ENCODE data around the gene OSBPL6. TPM values are rescaled to one million over a fixed set of nuclear protein-coding genes. Genes with fewer than 3 reads are reported as not detected.

Gene OSBPL6
- total and polyA plus RNA-seq, 4 experiments from 2014 or later = 0.14 to 0.49 (median 0.34) TPM

DNA sequence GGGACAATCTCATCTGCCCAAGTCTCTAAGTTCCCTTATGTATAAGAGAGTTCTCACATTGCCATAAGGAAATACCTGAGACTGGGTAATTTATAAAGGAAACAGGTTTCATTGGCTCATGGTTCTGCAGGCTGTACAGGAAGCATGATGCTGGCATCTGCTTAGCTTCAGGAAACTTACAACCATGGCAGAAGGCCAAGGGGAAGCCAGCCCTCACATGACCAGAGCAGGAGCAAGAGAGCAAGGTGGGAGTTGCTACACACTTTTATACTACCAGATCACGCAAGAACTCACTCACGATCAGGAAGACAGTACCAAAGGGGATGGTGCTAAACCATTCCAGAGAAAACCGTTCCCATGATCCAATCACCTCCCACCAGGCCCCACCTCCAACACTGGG is 182.7 kb downstream of the OSBPL6 start:
- ChIA-PET CTCF (ENCODE audit: partially characterized antibody) (no interaction called here), POLR2A (ENCODE audit: partially characterized antibody) (no interaction called here)
- DNase-seq = no peak
- H3K4me3 ChIP-seq (ENCODE audit: low read length in 2 of 2) = no peak overlapping the region
- H3K4me1 ChIP-seq (ENCODE audit: insufficient read depth, low read length) = no peaks in the 10 kb centered on the region
- peaks cover 18 to 19% of the 10 kb centered on the region in 2 donors for H3K27me3 Mint-ChIP-seq
- no peaks in the 10 kb centered on the region for H3K36me3 Mint-ChIP-seq
- no peak overlapping the region for H3K27ac ChIP-seq (ENCODE audit: low read depth, low read length)
- no peaks in the 10 kb centered on the region for H3K36me3 ChIP-seq (ENCODE audit: insufficient read depth, low read length)
- H3K9me3 ChIP-seq (ENCODE audit: control insufficient read depth in 1 of 2, low read length in 2 of 2) = no peaks in the 10 kb centered on the region
- H3K27me3 ChIP-seq (ENCODE audit: insufficient read depth, low read length) = no peaks in the 10 kb centered on the region
- H3K9me3 Mint-ChIP-seq = no peaks in the 10 kb centered on the region
- intact Hi-C loops (cut with micrococcal nuclease) = no loop called here
- no peak overlapping the region for H3K27ac Mint-ChIP-seq
- no peaks in the 10 kb centered on the region for H3K4me1 Mint-ChIP-seq
- no peak overlapping the region for H3K4me3 Mint-ChIP-seq

DNA sequence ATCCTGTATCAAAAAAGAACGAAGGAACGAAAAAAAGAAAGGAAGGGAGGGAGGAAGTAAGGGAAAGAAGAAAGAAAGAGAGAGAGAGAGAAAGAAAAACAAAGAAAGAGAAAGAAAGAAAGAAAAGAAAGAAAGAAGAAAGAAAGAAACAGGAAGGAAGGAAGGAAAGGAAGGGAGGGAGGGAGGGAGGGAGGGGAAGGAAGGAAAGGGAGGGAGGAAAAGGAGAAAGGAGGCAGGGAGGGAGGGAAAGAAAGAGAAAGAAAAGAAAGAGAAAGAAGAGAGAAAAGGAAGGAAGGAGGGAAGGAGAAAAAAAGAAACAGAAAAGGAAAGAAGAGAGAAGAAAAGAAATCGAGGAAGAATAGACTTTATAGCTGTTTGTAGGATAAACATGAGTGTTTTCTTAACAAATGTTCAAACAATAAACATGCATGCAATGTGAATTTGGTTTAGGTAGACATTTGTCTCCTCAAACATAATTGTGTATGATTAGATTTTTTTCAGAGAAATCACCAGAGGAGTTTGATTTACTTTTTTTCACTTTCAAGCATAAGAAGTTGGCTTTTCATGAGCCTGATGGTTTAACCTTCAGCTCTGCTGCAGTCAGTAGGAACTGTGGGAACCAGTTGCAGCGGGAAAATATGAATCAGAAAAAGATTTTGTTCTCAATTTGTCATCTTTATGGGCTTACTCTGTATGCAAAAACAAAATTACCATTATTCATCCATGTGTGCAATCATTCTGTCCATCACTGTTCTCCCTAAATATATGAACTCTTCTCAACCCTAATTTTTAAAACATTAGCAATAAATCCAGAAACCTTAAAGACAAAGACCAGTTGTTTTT is 185.1 kb downstream of the OSBPL6 start:
- Histone ChIP-seq H3K27me3 (ENCODE audit: insufficient read depth, low read length) (no peaks in the 10 kb centered on the region), H3K4me3 (ENCODE audit: low read length in 2 of 2) (no peak overlapping the region), H3K4me1 (ENCODE audit: insufficient read depth, low read length) (no peaks in the 10 kb centered on the region), H3K27ac (ENCODE audit: low read depth, low read length) (no peak overlapping the region), H3K36me3 (ENCODE audit: insufficient read depth, low read length) (no peaks in the 10 kb centered on the region), H3K9me3 (ENCODE audit: control insufficient read depth in 1 of 2, low read length in 2 of 2) (no peaks in the 10 kb centered on the region)
- no peak for DNase-seq
- Mint-ChIP-seq H3K27me3 (peaks cover 15 to 18% of the 10 kb centered on the region in 2 donors), H3K36me3 (no peaks in the 10 kb centered on the region), H3K4me1 (no peaks in the 10 kb centered on the region), H3K4me3 (peak overlapping the region in 1 of 8 donors; percentile 46), H3K27ac (no peak overlapping the region), H3K9me3 (no peaks in the 10 kb centered on the region)
- ChIA-PET POLR2A (ENCODE audit: partially characterized antibody) (no interaction called here), CTCF (ENCODE audit: partially characterized antibody) (no interaction called here)
- intact Hi-C loops (cut with micrococcal nuclease) = no loop called here

DNA sequence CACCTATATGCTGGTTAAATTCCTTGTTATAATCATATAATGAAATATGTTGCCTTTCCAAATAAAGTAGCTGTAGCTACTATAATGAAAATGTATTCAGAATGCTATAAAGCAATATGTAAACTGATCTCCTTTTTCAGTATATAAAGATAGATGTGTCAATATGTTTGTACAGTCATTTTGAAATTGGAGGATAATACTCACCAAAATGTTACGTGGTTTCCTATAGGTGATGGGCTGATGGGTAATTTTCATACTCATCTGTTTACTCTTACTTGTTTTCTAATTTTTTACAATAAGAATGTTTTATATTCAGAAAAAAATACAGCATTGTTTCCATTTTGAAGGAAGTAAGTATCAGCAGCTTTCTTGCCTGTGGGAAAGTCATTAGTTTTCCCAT is 186.5 kb downstream of the OSBPL6 start:
- peaks cover 12 to 17% of the 10 kb centered on the region in 2 donors for H3K27me3 Mint-ChIP-seq

DNA sequence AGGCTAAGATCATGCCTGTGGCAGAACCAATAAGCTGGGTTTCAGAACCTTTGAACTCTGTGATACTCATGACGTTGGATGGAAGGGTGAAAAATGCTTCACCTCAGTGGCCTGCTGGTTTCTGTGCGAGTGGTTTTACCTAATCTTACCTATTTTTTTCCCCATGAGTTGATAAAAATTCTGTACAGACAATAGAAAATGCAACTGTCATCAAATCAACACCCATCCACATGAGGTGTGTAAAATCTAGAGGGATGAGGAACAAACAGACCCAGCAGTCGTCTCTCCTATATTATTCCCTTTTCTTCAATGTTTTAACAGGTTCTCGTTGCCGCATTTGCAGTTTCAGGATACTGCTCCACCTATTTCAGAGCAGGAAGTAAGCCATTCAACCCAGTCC is 189.4 kb downstream of the OSBPL6 start:
- ChIA-PET POLR2A (ENCODE audit: partially characterized antibody) (no interaction called here), CTCF (ENCODE audit: partially characterized antibody) (no interaction called here)

More for the DNA sequence above, 186.5 kb downstream of the OSBPL6 start:
- Mint-ChIP-seq H3K27ac (no peak overlapping the region), H3K9me3 (no peaks in the 10 kb centered on the region), H3K36me3 (no peaks in the 10 kb centered on the region), H3K4me1 (no peaks in the 10 kb centered on the region), H3K4me3 (no peak overlapping the region)
- no peaks in the 10 kb centered on the region for H3K27me3 ChIP-seq (ENCODE audit: insufficient read depth, low read length)
- H3K9me3 ChIP-seq (ENCODE audit: control insufficient read depth in 1 of 2, low read length in 2 of 2) = no peaks in the 10 kb centered on the region
- no peak overlapping the region for H3K4me3 ChIP-seq (ENCODE audit: low read length in 2 of 2)
- ChIA-PET POLR2A (ENCODE audit: partially characterized antibody) (no interaction called here), CTCF (ENCODE audit: partially characterized antibody) (no interaction called here)
- DNase-seq = no peak
- H3K27ac ChIP-seq (ENCODE audit: low read depth, low read length) = no peak overlapping the region
- H3K4me1 ChIP-seq (ENCODE audit: insufficient read depth, low read length) = no peaks in the 10 kb centered on the region
- no peaks in the 10 kb centered on the region for H3K36me3 ChIP-seq (ENCODE audit: insufficient read depth, low read length)
- intact Hi-C loops (cut with micrococcal nuclease) = no loop called here

DNA sequence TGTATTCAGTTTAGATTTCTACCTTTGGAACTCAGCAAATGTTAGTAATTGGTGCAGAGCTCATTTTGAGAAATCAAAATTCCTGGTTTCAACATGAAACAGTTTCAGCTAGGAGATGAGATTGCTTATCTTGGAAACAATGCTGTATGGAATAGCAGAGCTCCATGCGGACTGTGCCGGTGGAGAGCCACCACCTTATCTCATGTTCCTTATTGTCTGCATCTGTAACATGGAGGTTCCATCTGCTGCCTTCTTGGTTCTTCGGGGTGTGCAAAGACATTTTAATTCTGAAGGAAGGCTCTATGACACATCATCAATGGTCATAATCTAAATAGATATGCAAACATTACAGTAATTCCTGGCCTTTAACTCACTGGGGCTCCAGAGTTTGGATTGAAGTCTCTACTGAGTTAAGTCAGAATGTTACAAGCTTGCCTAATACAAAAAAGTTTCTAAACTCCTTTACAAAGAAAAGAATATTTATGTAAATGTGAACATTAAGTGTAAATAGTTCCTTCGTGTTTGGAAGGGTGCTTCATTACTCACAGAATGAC is 191.4 kb downstream of the OSBPL6 start:
- H3K4me3 Mint-ChIP-seq = no peak overlapping the region
- Histone ChIP-seq H3K4me1 (ENCODE audit: insufficient read depth, low read length) (no peaks in the 10 kb centered on the region), H3K27ac (ENCODE audit: low read depth, low read length) (no peak overlapping the region), H3K36me3 (ENCODE audit: insufficient read depth, low read length) (no peaks in the 10 kb centered on the region), H3K27me3 (ENCODE audit: insufficient read depth, low read length) (no peaks in the 10 kb centered on the region), H3K4me3 (ENCODE audit: low read length in 2 of 2) (no peak overlapping the region), H3K9me3 (ENCODE audit: control insufficient read depth in 1 of 2, low read length in 2 of 2) (no peaks in the 10 kb centered on the region)
- H3K36me3 Mint-ChIP-seq = no peaks in the 10 kb centered on the region
- intact Hi-C loops (cut with micrococcal nuclease) = no loop called here
- ChIA-PET POLR2A (ENCODE audit: partially characterized antibody) (no interaction called here), CTCF (ENCODE audit: partially characterized antibody) (interaction anchor here (1.2 kb wide), 1 partner anchor 9 kb away, joined by 3 read pairs; no protein-coding TSS in a partner anchor)
- peaks cover 3 to 9% of the 10 kb centered on the region in 2 donors for H3K27me3 Mint-ChIP-seq
- DNase-seq = no peak
- no peaks in the 10 kb centered on the region for H3K9me3 Mint-ChIP-seq
- peaks cover 0 to 8% (median 1%) of the 10 kb centered on the region in 4 donors for H3K4me1 Mint-ChIP-seq
- no peak overlapping the region for H3K27ac Mint-ChIP-seq

More for the DNA sequence above, 189.4 kb downstream of the OSBPL6 start:
- Histone ChIP-seq H3K4me3 (ENCODE audit: low read length in 2 of 2) (no peak overlapping the region), H3K27ac (ENCODE audit: low read depth, low read length) (no peak overlapping the region), H3K4me1 (ENCODE audit: insufficient read depth, low read length) (no peaks in the 10 kb centered on the region), H3K9me3 (ENCODE audit: control insufficient read depth in 1 of 2, low read length in 2 of 2) (no peaks in the 10 kb centered on the region), H3K27me3 (ENCODE audit: insufficient read depth, low read length) (no peaks in the 10 kb centered on the region), H3K36me3 (ENCODE audit: insufficient read depth, low read length) (no peaks in the 10 kb centered on the region)
- peaks cover 0 to 8% (median 1%) of the 10 kb centered on the region in 4 donors for H3K4me1 Mint-ChIP-seq
- intact Hi-C loops (cut with micrococcal nuclease) = no loop called here
- no peaks in the 10 kb centered on the region for H3K9me3 Mint-ChIP-seq
- no peak overlapping the region for H3K4me3 Mint-ChIP-seq
- H3K27me3 Mint-ChIP-seq = peaks cover 5 to 9% of the 10 kb centered on the region in 2 donors
- DNase-seq = no peak
- no peaks in the 10 kb centered on the region for H3K36me3 Mint-ChIP-seq
- H3K27ac Mint-ChIP-seq = no peak overlapping the region

DNA sequence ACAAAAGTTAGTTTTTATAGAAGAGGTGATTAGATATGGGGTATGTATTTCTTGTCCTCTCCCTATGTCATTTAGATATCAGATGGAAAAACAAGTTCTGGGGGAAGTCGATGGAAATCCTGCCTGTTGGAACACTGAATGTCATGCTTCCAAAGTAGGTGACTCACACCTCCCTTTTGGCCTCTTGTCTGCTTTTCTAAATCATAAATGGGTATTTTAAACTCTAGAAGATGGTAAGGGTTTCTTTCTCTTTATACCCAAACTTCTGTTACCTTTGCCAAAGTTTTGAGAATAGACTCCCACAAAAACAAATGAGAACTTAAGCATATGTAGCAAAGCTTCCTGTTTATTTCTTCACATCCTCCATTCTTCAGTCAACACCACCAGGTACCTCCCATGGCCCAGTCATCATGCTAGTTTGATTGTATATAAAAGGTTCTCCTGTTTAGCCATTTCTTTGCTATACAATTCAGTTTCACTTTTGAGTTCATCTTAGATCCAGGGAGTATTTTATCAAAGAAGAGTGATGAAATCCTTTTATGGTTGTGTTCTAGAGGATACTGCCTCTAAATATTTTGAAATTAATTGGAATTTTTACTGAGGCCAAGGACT is 192.8 kb downstream of the OSBPL6 start:
- DNase-seq = no peak
- H3K27me3 Mint-ChIP-seq = peaks cover 0 to 4% of the 10 kb centered on the region in 2 donors
- CTCF ChIA-PET (ENCODE audit: partially characterized antibody) = no interaction called here

DNA sequence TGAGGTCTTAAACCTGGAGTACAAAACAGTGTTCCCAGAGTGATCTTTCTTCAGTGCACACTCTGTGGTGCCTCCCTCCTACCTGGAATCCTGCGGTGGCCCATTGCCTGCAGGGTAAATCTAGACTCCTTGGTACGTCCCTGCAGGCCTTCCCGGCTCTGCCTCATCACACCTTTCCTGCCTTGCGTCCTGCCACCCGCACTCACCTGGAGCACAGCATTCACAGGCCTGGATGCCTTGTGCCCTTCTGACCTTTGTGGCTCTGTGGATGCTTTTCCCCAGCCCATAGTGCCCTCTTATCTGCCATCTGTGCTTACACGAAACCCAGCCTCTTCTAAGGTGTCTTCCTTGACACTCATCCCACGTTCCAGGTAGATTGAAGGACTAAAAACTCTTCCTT is 194.0 kb downstream of the OSBPL6 start:
- ChIA-PET CTCF (ENCODE audit: partially characterized antibody) (no interaction called here), POLR2A (ENCODE audit: partially characterized antibody) (no interaction called here)
- intact Hi-C loops (cut with micrococcal nuclease) = no loop called here
- Mint-ChIP-seq H3K27me3 (peaks cover 0 to 3% of the 10 kb centered on the region in 2 donors), H3K27ac (no peak overlapping the region), H3K4me1 (peaks cover 0 to 8% (median 1%) of the 10 kb centered on the region in 4 donors), H3K36me3 (no peaks in the 10 kb centered on the region), H3K4me3 (no peak overlapping the region), H3K9me3 (no peaks in the 10 kb centered on the region)
- H3K27me3 ChIP-seq (ENCODE audit: insufficient read depth, low read length) = no peaks in the 10 kb centered on the region
- no peaks in the 10 kb centered on the region for H3K36me3 ChIP-seq (ENCODE audit: insufficient read depth, low read length)
- no peak overlapping the region for H3K27ac ChIP-seq (ENCODE audit: low read depth, low read length)
- H3K9me3 ChIP-seq (ENCODE audit: control insufficient read depth in 1 of 2, low read length in 2 of 2) = no peaks in the 10 kb centered on the region
- no peak overlapping the region for H3K4me3 ChIP-seq (ENCODE audit: low read length in 2 of 2)
- H3K4me1 ChIP-seq (ENCODE audit: insufficient read depth, low read length) = no peaks in the 10 kb centered on the region
- DNase-seq = no peak

More for the DNA sequence above, 192.8 kb downstream of the OSBPL6 start:
- no peak overlapping the region for H3K4me3 Mint-ChIP-seq
- Histone ChIP-seq H3K27ac (ENCODE audit: low read depth, low read length) (no peak overlapping the region), H3K4me1 (ENCODE audit: insufficient read depth, low read length) (no peaks in the 10 kb centered on the region), H3K9me3 (ENCODE audit: control insufficient read depth in 1 of 2, low read length in 2 of 2) (no peaks in the 10 kb centered on the region), H3K27me3 (ENCODE audit: insufficient read depth, low read length) (no peaks in the 10 kb centered on the region), H3K4me3 (ENCODE audit: low read length in 2 of 2) (no peak overlapping the region), H3K36me3 (ENCODE audit: insufficient read depth, low read length) (no peaks in the 10 kb centered on the region)
- peaks cover 0 to 8% (median 1%) of the 10 kb centered on the region in 4 donors for H3K4me1 Mint-ChIP-seq
- no peaks in the 10 kb centered on the region for H3K9me3 Mint-ChIP-seq
- H3K27ac Mint-ChIP-seq = no peak overlapping the region
- POLR2A ChIA-PET (ENCODE audit: partially characterized antibody) = no interaction called here
- H3K36me3 Mint-ChIP-seq = no peaks in the 10 kb centered on the region
- intact Hi-C loops (cut with micrococcal nuclease) = no loop called here
